AG04449 (cell line): Measurements from ENCODE around the gene LGR4.

ENCODE experiments used
- CTCF ChIA-PET: fragments of 350-600 bp; formaldehyde crosslinking; extraction: SDS; loops from one replicate; lab custom pipeline; 2021; ENCODE audit warnings: antibody characterized with exemption; lab: Yijun Ruan, JAX
- POLR2A ChIA-PET: fragments of 400-600, 350-600 bp; formaldehyde crosslinking; extraction: SDS; loops from one replicate; lab custom pipeline; 2020; ENCODE audit warnings: antibody characterized with exemption, inconsistent platforms; lab: Yijun Ruan, JAX
- DNase-seq: peaks from one replicate; pipeline ENCODE4 v3.0.0-alpha.2; 2010; ENCODE audit warnings: low read depth, low spot score
- H3K4me3 ChIP-seq: 2 replicates; pipeline ENCODE4 v1.5.1; 2011; ENCODE audit warnings: low read depth, mild to moderate bottlenecking, control low read depth, low read length
- TF ChIP-seq, protein P1 (sequence below): IDR thresholded peaks from one replicate; pipeline ENCODE4 v1.5.1; 2011; ENCODE audit warnings: mild to moderate bottlenecking, moderate library complexity, low read length, control low read depth, inconsistent platforms; ENCODE audit not compliant: insufficient read depth; ENCODE audit errors: missing control alignments

Gene LGR4

DNA sequence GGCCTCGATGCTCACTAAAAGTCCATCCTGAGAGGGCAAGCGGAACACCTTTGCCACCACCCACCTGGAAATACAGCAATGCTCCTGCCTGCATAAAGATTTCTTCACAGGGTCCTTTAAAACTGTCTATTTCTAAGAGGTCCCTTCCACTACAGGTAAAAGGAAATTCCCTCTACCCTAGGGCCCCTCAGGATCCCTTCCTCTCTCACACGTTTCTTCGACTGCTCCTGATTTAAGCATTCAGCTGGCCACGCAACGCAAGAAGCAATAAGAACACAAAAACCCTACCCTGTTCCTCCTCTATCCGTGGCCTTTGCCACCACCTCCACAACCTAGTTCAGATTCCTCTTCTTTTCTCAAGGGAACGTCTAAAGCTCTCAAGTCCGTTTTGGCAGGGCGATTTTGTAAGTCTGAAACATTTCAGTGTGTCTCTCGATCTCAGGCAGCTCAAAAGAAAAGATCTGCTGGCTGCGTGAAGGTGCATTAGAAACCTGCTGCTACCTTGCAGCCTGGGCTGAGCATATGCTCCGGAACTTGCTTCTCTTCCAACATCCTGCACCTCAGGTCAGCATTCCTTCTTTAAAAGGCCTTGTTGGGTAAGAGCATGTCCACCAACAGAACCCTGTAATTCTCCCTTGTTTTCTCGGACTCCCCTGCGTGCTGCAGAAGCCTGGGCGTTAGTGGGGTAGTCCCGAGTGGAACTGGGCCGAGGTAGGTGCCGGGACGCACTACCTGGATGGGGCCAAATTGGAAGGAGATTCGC, 1.6 kb downstream of the LGR4 start:
- TF ChIP-seq, protein P1, sequence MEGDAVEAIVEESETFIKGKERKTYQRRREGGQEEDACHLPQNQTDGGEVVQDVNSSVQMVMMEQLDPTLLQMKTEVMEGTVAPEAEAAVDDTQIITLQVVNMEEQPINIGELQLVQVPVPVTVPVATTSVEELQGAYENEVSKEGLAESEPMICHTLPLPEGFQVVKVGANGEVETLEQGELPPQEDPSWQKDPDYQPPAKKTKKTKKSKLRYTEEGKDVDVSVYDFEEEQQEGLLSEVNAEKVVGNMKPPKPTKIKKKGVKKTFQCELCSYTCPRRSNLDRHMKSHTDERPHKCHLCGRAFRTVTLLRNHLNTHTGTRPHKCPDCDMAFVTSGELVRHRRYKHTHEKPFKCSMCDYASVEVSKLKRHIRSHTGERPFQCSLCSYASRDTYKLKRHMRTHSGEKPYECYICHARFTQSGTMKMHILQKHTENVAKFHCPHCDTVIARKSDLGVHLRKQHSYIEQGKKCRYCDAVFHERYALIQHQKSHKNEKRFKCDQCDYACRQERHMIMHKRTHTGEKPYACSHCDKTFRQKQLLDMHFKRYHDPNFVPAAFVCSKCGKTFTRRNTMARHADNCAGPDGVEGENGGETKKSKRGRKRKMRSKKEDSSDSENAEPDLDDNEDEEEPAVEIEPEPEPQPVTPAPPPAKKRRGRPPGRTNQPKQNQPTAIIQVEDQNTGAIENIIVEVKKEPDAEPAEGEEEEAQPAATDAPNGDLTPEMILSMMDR = no peak
- ChIA-PET POLR2A (no interaction called here), CTCF (interaction anchor here (1.3 to 2.0 kb wide), 3 partner anchors 28 to 175 kb away, joined by 3 to 5 read pairs (median 5); no protein-coding TSS in a partner anchor)
- H3K4me3 ChIP-seq = peak overlapping the region; percentile 75
- DNase-seq = no peak

- CTCF ChIA-PET = interaction anchor here (0.7 to 1.4 kb wide), 2 partner anchors 173 to 174 kb away, joined by 3 to 5 read pairs; no protein-coding TSS in a partner anchor
- no peak for DNase-seq
- H3K4me3 ChIP-seq = peak overlapping the region; percentile 75
- TF ChIP-seq, protein P1 = no peak
- POLR2A ChIA-PET = interaction anchor here (0.5 kb wide), 1 partner anchor 66 kb away, joined by 3 read pairs; no protein-coding TSS in a partner anchor
These were observed 2.4 kb downstream of the LGR4 start for GRCh38 chr11:27470166-27470565.

DNA sequence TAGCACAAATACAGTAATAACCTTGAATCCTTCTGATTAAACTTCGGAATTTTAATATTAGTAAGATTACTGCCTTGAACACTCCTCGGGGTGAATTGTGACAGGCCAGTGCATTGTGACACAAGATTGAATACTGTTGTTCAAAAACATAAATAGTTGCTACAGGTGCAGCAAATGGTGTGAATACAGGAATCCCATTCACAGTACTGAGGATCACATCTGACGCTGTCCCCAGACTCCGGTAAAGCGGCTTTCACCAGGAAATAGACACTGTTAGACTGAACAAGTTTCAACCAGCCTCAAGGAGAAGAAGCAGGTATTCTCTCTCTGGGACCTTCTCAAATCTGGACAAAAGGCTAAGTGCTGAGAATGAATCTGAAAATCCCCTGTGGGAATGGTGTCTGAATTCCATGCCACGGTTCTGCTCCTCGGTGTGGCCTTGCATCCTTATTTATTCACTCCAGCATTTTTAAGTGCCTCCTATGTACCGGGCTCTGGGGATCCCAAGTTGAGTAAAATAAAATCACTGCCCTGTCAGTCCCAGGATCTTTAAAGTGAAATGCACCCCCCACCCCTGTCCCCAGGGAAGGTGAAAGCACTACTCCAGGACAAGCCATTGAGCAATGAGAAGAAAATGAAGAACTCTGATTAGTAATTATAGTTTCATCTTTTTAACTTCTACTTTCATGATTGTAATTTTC, 3.4 kb downstream of the LGR4 start:
- TF ChIP-seq, protein P1 = no peak
- CTCF ChIA-PET = interaction anchor here (0.7 to 1.3 kb wide), 3 partner anchors 172 to 459 kb away, joined by 3 read pairs; no protein-coding TSS in a partner anchor
- peak overlapping the region; percentile 75 for H3K4me3 ChIP-seq
- no peak for DNase-seq
- POLR2A ChIA-PET = no interaction called here

GRCh38 chr11:27468209-27468994, 4.2 kb downstream of the LGR4 start:
- POLR2A ChIA-PET = interaction anchor here (0.5 to 0.8 kb wide), 2 partner anchors 34 to 162 kb away, joined by 3 to 4 read pairs; no protein-coding TSS in a partner anchor
- TF ChIP-seq, protein P1 = no peak
- CTCF ChIA-PET = interaction anchor here (0.8 to 1.3 kb wide), 4 partner anchors 18 to 458 kb away, joined by 3 read pairs; no protein-coding TSS in a partner anchor

DNA sequence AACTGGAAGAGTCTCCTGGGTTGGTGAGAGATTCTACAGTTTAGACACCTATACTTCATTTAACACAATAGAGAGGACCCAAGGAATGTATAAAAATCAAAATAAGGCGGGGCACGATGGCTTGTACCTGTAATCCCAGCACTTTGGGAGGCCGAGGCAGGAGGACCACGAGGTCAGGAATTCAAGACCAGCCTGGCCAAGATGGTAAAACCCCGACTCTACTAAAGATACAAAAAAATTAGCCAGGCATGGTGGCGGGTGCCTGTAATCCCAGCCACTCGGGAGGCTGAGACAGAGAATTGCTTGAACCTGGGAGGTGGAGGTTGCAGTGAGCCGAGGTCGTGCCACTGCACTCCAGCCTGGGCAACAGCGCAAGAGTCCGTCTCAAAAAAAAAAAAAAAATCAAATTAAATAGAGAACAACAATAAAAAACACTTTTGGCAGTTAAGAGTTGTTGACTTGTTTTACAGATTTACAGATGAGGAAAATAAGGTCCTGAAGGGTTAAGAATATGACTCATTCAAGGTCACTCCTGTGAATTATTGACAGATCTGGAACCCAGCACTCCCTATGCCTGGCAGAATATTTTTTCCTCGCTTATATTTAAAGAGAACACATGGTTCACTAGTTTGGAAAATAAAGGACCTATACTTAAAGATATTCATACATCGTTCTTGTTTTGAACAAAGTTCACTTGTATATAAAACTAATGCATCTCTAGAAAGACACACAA, 5.2 kb downstream of the LGR4 start:
- TF ChIP-seq, protein P1 = no peak
- H3K4me3 ChIP-seq = no peak overlapping the region
- POLR2A ChIA-PET = no interaction called here
- no peak for DNase-seq
- CTCF ChIA-PET = interaction anchor here (1.3 kb wide), 1 partner anchor 283 kb away, joined by 3 read pairs; no protein-coding TSS in a partner anchor

More at GRCh38 chr11:27468209-27468994, 4.2 kb downstream of the LGR4 start:
- peak; percentile 66 for DNase-seq
- peak overlapping the region; percentile 75 for H3K4me3 ChIP-seq
